WTC11 (cell line): Measurements from ENCODE around the gene SUPT5H. TPM values are rescaled to one million over a fixed set of nuclear protein-coding genes. Genes with fewer than 3 reads are reported as not detected.

Experiments
- ATF3 ChIP-seq: sonication (generic); formaldehyde crosslinking; conservative IDR thresholded peaks from 2 replicates; pipeline ENCODE4 v1.8.1; 2022; ENCODE audit warnings: mild to moderate bottlenecking, missing genetic modification reagents
- CREM ChIP-seq: sonication (generic); formaldehyde crosslinking; IDR thresholded peaks from 2 replicates; pipeline ENCODE4 v1.8.1; 2022; ENCODE audit warnings: mild to moderate bottlenecking, missing genetic modification reagents, moderate library complexity
- ESRRA ChIP-seq: sonication (generic); formaldehyde crosslinking; IDR thresholded peaks from 2 replicates; pipeline ENCODE4 v1.8.1; 2022; ENCODE audit warnings: mild to moderate bottlenecking, missing genetic modification reagents, borderline replicate concordance
- GABPB1 ChIP-seq: sonication (generic); formaldehyde crosslinking; IDR thresholded peaks from 2 replicates; pipeline ENCODE4 v1.8.1; 2023; ENCODE audit warnings: mild to moderate bottlenecking, missing genetic modification reagents
- HMGXB4 ChIP-seq: sonication (generic); formaldehyde crosslinking; IDR thresholded peaks from 2 replicates; pipeline ENCODE4 v1.8.1; 2023; ENCODE audit warnings: mild to moderate bottlenecking, moderate library complexity, missing genetic modification reagents
- JAZF1 ChIP-seq: fragments of 250-450 bp; sonication (Bioruptor Pico); IDR thresholded peaks from 2 replicates; pipeline ENCODE4 v1.9.0; 2021; ENCODE audit warnings: moderate library complexity, mild to moderate bottlenecking, inconsistent platforms
- MLX ChIP-seq: sonication (generic); formaldehyde crosslinking; IDR thresholded peaks from 2 replicates; pipeline ENCODE4 v1.8.1; 2023; ENCODE audit warnings: mild to moderate bottlenecking, missing genetic modification reagents, moderate library complexity
- NFYB ChIP-seq: sonication (generic); formaldehyde crosslinking; conservative IDR thresholded peaks from 2 replicates; pipeline ENCODE4 v1.8.0; 2022; ENCODE audit warnings: low read depth, missing genetic modification reagents
- SMAD3 ChIP-seq: sonication (generic); formaldehyde crosslinking; IDR thresholded peaks from 2 replicates; pipeline ENCODE4 v1.8.0; 2022; ENCODE audit warnings: missing genetic modification reagents, mild to moderate bottlenecking, borderline replicate concordance
- SP1 ChIP-seq: sonication (generic); formaldehyde crosslinking; conservative IDR thresholded peaks from 2 replicates; pipeline ENCODE4 v1.8.1; 2022; ENCODE audit warnings: missing genetic modification reagents
- ZSCAN18 ChIP-seq: fragments of 250-450 bp; sonication (Bioruptor Pico); IDR thresholded peaks from 2 replicates; pipeline ENCODE4 v2.1.2; 2022; ENCODE audit warnings: mild to moderate bottlenecking, moderate library complexity
- total RNA-seq: library from RNA; stranded (reverse); gene quantifications from 3 replicates; pipeline ENCODE4 v1.2.3, GENCODE V29; 2021
- TF ChIP-seq, protein P1 (sequence below): sonication (generic); formaldehyde crosslinking; IDR thresholded peaks from 2 replicates; pipeline ENCODE4 v1.8.0; 2022; ENCODE audit warnings: mild to moderate bottlenecking, missing genetic modification reagents
- TF ChIP-seq, protein P2 (sequence below): fragments of 250-450 bp; sonication (Bioruptor Pico); IDR thresholded peaks from 2 replicates; pipeline ENCODE4 v1.8.0; 2021; ENCODE audit warnings: mild to moderate bottlenecking
- TF ChIP-seq, protein P3 (sequence below): sonication (generic); formaldehyde crosslinking; IDR thresholded peaks from 2 replicates; pipeline ENCODE4 v1.8.1; 2023; ENCODE audit warnings: mild to moderate bottlenecking, missing genetic modification reagents, borderline replicate concordance
- TF ChIP-seq, protein P4 (sequence below): sonication (generic); formaldehyde crosslinking; IDR thresholded peaks from 2 replicates; pipeline ENCODE4 v1.8.1; 2023; ENCODE audit warnings: mild to moderate bottlenecking, missing genetic modification reagents

SUPT5H gene
- total RNA-seq, 1 experiment from 2014 or later = 135 TPM

DNA sequence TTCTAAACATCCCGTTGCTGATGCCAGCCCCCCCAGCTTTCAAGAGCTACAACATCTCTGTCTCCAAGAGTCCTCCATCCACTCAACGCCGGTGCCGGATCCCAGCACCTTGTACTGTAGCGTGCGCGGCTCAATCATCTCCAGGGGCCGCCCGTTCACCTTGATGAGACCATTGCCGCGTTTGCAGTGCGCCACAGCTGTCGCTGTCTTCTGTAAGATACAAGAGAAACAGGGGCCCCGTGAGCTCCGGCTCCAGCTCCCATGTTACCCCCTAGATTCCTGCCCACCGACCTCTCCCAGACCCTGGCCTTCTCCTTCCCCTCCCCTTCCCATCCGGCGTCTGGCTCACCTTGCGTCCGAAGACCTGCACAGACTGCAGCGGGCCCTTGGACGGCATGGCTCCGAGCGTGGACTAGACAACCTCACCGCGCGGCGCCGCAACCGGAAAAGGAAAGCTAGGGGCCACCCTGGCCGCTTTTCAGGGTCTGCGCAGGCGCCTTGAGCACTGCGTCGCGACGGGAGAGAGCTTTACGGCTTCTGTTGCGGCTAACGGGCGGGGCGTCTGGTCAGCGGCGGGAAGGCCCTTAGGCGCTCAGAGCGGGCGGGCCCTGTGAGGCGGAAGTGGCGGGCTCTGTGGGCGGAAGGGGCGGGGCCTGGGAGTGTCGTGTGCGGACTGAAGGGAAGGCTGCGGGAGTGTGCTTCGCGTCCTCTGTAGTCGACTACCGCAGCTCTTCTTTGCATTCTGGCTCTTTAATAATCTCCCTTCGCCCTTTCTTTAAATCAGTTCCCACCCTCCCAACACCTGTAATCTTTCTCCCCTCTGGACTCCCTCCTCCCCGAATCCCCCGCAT lies 9.7 kb upstream of the SUPT5H start, which contains the start of gene RPS16 (continued):
- TF ChIP-seq ESRRA (CRISPR knock-in tag) (peak; percentile 91), JAZF1 (no peak), HMGXB4 (CRISPR knock-in tag) (peak; percentile 71), SP1 (CRISPR knock-in tag) (peak; percentile 97), NFYB (no peak), SMAD3 (CRISPR knock-in tag) (peak; percentile 25; the same call in 1 of the 2 replicates), CREM (CRISPR knock-in tag) (peak; percentile 86), ZSCAN18 (CRISPR knock-in tag) (no peak), GABPB1 (CRISPR knock-in tag) (peak; percentile 90), ATF3 (CRISPR knock-in tag) (no peak), MLX (CRISPR knock-in tag) (no peak)
- TF ChIP-seq, protein P1, sequence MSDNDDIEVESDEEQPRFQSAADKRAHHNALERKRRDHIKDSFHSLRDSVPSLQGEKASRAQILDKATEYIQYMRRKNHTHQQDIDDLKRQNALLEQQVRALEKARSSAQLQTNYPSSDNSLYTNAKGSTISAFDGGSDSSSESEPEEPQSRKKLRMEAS = peak; percentile 97
- TF ChIP-seq, protein P2, sequence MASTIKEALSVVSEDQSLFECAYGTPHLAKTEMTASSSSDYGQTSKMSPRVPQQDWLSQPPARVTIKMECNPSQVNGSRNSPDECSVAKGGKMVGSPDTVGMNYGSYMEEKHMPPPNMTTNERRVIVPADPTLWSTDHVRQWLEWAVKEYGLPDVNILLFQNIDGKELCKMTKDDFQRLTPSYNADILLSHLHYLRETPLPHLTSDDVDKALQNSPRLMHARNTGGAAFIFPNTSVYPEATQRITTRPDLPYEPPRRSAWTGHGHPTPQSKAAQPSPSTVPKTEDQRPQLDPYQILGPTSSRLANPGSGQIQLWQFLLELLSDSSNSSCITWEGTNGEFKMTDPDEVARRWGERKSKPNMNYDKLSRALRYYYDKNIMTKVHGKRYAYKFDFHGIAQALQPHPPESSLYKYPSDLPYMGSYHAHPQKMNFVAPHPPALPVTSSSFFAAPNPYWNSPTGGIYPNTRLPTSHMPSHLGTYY = peak; percentile 81
- TF ChIP-seq, protein P3, sequence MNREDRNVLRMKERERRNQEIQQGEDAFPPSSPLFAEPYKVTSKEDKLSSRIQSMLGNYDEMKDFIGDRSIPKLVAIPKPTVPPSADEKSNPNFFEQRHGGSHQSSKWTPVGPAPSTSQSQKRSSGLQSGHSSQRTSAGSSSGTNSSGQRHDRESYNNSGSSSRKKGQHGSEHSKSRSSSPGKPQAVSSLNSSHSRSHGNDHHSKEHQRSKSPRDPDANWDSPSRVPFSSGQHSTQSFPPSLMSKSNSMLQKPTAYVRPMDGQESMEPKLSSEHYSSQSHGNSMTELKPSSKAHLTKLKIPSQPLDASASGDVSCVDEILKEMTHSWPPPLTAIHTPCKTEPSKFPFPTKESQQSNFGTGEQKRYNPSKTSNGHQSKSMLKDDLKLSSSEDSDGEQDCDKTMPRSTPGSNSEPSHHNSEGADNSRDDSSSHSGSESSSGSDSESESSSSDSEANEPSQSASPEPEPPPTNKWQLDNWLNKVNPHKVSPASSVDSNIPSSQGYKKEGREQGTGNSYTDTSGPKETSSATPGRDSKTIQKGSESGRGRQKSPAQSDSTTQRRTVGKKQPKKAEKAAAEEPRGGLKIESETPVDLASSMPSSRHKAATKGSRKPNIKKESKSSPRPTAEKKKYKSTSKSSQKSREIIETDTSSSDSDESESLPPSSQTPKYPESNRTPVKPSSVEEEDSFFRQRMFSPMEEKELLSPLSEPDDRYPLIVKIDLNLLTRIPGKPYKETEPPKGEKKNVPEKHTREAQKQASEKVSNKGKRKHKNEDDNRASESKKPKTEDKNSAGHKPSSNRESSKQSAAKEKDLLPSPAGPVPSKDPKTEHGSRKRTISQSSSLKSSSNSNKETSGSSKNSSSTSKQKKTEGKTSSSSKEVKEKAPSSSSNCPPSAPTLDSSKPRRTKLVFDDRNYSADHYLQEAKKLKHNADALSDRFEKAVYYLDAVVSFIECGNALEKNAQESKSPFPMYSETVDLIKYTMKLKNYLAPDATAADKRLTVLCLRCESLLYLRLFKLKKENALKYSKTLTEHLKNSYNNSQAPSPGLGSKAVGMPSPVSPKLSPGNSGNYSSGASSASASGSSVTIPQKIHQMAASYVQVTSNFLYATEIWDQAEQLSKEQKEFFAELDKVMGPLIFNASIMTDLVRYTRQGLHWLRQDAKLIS (CRISPR knock-in tag) = no peak; the same call in 1 of the 2 replicates
- TF ChIP-seq, protein P4, sequence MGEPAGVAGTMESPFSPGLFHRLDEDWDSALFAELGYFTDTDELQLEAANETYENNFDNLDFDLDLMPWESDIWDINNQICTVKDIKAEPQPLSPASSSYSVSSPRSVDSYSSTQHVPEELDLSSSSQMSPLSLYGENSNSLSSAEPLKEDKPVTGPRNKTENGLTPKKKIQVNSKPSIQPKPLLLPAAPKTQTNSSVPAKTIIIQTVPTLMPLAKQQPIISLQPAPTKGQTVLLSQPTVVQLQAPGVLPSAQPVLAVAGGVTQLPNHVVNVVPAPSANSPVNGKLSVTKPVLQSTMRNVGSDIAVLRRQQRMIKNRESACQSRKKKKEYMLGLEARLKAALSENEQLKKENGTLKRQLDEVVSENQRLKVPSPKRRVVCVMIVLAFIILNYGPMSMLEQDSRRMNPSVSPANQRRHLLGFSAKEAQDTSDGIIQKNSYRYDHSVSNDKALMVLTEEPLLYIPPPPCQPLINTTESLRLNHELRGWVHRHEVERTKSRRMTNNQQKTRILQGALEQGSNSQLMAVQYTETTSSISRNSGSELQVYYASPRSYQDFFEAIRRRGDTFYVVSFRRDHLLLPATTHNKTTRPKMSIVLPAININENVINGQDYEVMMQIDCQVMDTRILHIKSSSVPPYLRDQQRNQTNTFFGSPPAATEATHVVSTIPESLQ (CRISPR knock-in tag) = no peak
